Left lung (tissue), 10 donors: Measurements from ENCODE around the gene SLC17A1. TPM values are rescaled to one million over a fixed set of nuclear protein-coding genes. Genes with fewer than 3 reads are reported as not detected.

Experiments
- ATAC-seq: fragments of 200-7000 bp; cut with Tn5 transposase; one replicate; pipeline ENCODE4 v1.9.1; 2020; ENCODE audit warnings: moderate library complexity
- DNase-seq, 4 donors: peaks; one replicate each; pipeline ENCODE4 v3.0.0-alpha.2; 2013 to 2020
- H3K27ac ChIP-seq, 2 donors: fragments of 200-600 bp; sonication (generic) in 1 of 2; one replicate each; pipeline versions ENCODE4 v1.5.0 to v1.8.0; 2020 to 2021
- H3K27me3 ChIP-seq, 2 donors: fragments of 200-600 bp; sonication (generic) in 1 of 2; one replicate each; pipeline versions ENCODE4 v1.5.0 to v1.8.0; 2020 to 2021
- H3K36me3 ChIP-seq, 2 donors: fragments of 200-600 bp; sonication (generic) in 1 of 2; one replicate each; pipeline versions ENCODE4 v1.5.0 to v1.8.0; 2020 to 2021
- H3K4me1 ChIP-seq, 2 donors: fragments of 200-600 bp; one replicate each; pipeline ENCODE4 v1.8.0; 2021
- H3K4me3 ChIP-seq, 2 donors: fragments of 200-600 bp; sonication (generic) in 1 of 2; one replicate each; pipeline versions ENCODE4 v1.5.0 to v1.8.0; 2020 to 2021; ENCODE audit warnings: mild to moderate bottlenecking in 1 of 2
- H3K9me3 ChIP-seq, 2 donors: fragments of 200-600 bp; sonication (generic) in 1 of 2; one replicate each; pipeline versions ENCODE4 v1.5.0 to v1.8.0; 2020 to 2021
- intact Hi-C, 2 donors: fragments of 100-400 bp; cut with DNase I; formaldehyde crosslinking; loops; one replicate each; pipeline versions ENCODE4 v1.11.2 to v1.14.2; 2022
- polyA plus RNA-seq, 6 donors: library from polyadenylated mRNA; unstranded; fragments of 120-200 nt; gene quantifications; one replicate each; pipeline ENCODE4 v1.2.1, GENCODE V29; 2013; ENCODE audit not compliant: insufficient read length in 6 of 6
- total RNA-seq, 2 donors: library from RNA; stranded (reverse); fragmentation: NEBNext Ultra II Directional; extraction: Animal tissue kit (Norgen Biotek cat#: 25700); gene quantifications; one replicate each; pipeline ENCODE4 v1.2.1, GENCODE V29; 2021
- TF ChIP-seq, protein P1 (sequence below), 2 donors: fragments of 200-600 bp; sonication (generic) in 1 of 2; IDR thresholded peaks; one replicate each; pipeline versions ENCODE4 v1.5.0 to v1.8.0; 2021; ENCODE audit warnings: antibody characterized with exemption in 2 of 2
- donor health status: DM: no; HTN: yes; CAD: no.
- donor health status: DM: no; HTN: no; CAD: no.

Gene SLC17A1
- total and polyA plus RNA-seq, 8 donors = 0.22 to 0.48 (median 0.30) TPM; not detected in 3

DNA sequence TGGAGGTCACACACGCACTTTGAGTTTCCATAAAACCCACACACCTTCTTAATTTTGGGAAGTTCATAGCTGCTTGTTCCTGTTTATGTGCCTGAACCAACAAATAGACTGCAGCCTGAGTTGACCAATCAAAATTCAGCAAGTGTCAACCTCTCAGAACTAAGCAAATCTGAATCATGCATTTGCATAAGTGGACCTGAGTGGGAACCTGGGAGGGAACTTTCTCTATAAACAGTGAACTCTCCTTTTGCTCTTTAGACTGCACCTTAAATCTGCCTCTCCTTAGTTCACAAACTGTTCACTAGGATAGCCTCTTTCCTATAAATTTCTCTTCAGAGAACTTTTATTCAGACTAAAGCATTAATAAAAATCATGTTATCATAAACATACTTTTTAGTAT lies 37.9 kb downstream of the SLC17A1 start:
- TF ChIP-seq, protein P1, sequence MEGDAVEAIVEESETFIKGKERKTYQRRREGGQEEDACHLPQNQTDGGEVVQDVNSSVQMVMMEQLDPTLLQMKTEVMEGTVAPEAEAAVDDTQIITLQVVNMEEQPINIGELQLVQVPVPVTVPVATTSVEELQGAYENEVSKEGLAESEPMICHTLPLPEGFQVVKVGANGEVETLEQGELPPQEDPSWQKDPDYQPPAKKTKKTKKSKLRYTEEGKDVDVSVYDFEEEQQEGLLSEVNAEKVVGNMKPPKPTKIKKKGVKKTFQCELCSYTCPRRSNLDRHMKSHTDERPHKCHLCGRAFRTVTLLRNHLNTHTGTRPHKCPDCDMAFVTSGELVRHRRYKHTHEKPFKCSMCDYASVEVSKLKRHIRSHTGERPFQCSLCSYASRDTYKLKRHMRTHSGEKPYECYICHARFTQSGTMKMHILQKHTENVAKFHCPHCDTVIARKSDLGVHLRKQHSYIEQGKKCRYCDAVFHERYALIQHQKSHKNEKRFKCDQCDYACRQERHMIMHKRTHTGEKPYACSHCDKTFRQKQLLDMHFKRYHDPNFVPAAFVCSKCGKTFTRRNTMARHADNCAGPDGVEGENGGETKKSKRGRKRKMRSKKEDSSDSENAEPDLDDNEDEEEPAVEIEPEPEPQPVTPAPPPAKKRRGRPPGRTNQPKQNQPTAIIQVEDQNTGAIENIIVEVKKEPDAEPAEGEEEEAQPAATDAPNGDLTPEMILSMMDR (IDR thresholded peaks at IDR 0.05) = no peak
- H3K9me3 ChIP-seq = no peaks in the 10 kb centered on the region

DNA sequence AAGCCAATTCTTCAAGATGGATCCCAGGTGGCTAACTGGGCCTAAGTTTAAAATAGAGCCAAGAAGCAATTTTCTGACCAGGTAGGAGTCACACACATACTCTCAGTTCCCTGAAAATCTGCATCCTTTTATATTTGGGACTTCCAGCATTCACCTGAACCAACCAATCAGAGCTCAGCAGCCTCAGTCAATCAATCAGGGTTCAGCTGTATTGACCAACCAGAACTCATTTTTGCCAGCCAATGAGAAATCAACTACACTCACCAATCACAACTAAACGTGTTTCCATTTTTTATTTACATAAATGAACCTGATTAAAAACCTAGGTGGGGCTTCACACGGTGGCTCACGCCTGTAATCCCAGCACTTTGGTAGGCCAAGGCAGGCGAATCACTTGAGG lies 39.8 kb downstream of the SLC17A1 start:
- no peak overlapping the region for H3K4me3 ChIP-seq
- no peaks in the 10 kb centered on the region for H3K27me3 ChIP-seq
- ATAC-seq = no peak
- no peaks in the 10 kb centered on the region for H3K9me3 ChIP-seq
- TF ChIP-seq, protein P1 (IDR thresholded peaks at IDR 0.05) = no peak
- H3K4me1 ChIP-seq = no peaks in the 10 kb centered on the region
- no peak for DNase-seq
- no peaks in the 10 kb centered on the region for H3K36me3 ChIP-seq
- intact Hi-C loops = no loop called here
- H3K27ac ChIP-seq = no peak overlapping the region

More for the DNA sequence above, 37.9 kb downstream of the SLC17A1 start:
- H3K27me3 ChIP-seq = no peaks in the 10 kb centered on the region
- intact Hi-C loops = no loop called here
- ATAC-seq (no peak), DNase-seq (no peak)
- H3K4me1 ChIP-seq = no peaks in the 10 kb centered on the region
- no peak overlapping the region for H3K27ac ChIP-seq
- H3K4me3 ChIP-seq = no peak overlapping the region
- H3K36me3 ChIP-seq = no peaks in the 10 kb centered on the region

GRCh38 chr6:25789475-25789874 lies 42.4 kb downstream of the SLC17A1 start:
- H3K36me3 ChIP-seq = no peaks in the 10 kb centered on the region
- no peaks in the 10 kb centered on the region for H3K27me3 ChIP-seq
- ATAC-seq (no peak), DNase-seq (no peak)
- intact Hi-C loops = no loop called here
- TF ChIP-seq, protein P1 (IDR thresholded peaks at IDR 0.05) = no peak
- H3K9me3 ChIP-seq = no peaks in the 10 kb centered on the region
- H3K4me1 ChIP-seq = no peaks in the 10 kb centered on the region
- no peak overlapping the region for H3K4me3 ChIP-seq
- no peak overlapping the region for H3K27ac ChIP-seq

DNA sequence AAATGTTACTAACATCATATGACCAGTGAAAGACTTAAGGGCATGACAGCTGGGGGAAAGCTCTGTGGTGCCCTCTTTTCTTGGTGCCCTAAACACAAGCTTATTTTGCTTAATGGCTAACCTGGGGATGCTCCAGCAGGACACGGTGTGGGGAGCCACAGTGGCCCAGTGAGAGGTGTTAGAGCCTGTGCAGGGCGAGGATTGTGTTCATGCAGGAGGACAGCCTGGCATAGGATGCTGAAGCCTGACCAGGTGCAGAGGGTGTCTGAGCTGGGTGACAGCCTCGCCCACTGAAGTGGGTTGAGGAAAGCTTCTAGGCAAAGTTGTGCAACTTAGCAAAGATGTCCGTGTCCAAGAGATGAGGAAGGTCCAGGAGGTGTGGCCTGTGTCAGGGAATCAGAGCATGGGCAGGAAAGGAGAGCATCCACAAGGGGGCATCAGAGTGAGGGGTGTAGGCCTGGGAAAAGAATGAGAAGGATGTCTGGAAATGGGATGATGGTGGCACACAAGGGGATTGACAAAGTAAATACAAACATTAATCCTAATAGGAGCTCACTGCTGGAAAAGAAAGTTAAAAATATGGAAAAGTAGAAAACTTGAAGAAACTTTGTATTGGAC lies 43.4 kb downstream of the SLC17A1 start:
- Histone ChIP-seq H3K27me3 (no peaks in the 10 kb centered on the region), H3K27ac (no peak overlapping the region), H3K36me3 (no peaks in the 10 kb centered on the region), H3K4me1 (no peaks in the 10 kb centered on the region), H3K9me3 (no peaks in the 10 kb centered on the region), H3K4me3 (no peak overlapping the region)
- peak in 2 of 4 donors; percentile 10 to 15 for DNase-seq
- peak; percentile 93 for ATAC-seq
- intact Hi-C loops = no loop called here
- TF ChIP-seq, protein P1 (IDR thresholded peaks at IDR 0.05) = peak in 1 of 2 donors; percentile 45

DNA sequence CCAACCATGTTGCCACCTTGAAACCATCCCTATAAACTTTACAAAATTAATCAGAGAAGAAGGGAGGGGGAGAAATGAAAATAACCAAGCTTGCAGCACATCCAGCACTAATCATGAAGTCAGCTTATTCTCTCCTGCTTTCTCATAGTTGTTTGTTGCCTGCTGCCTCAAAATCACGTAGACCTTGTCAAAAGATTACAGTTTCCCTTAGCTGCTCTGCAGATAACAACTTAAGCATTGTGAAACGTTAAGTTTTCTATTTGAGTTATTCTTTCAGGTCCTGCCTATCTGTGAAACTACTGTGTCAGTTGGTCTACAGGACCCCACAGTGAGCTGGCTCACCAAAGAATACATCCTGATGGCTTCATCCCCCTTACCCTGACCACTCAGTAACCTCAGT lies 44.4 kb downstream of the SLC17A1 start:
- Histone ChIP-seq H3K9me3 (no peaks in the 10 kb centered on the region), H3K27me3 (no peaks in the 10 kb centered on the region), H3K27ac (no peak overlapping the region), H3K4me1 (no peaks in the 10 kb centered on the region), H3K36me3 (no peaks in the 10 kb centered on the region), H3K4me3 (no peak overlapping the region)
- intact Hi-C loops = no loop called here
- TF ChIP-seq, protein P1 (IDR thresholded peaks at IDR 0.05) = no peak
- ATAC-seq (no peak), DNase-seq (no peak)
